MCF 10A (cell line): ENCODE measurements around the gene BCR. TPM values are rescaled to one million over a fixed set of nuclear protein-coding genes. Genes with fewer than 3 reads are reported as not detected.

Source experiments
- BruUV-seq: library from RNA; stranded (reverse); fragments of 400-500 nt; replicated peaks from 2 replicates; lab custom pipeline; 2021; lab: Mats Ljungman, UMichigan
- CTCF ChIA-PET: fragments of 300-600 bp; sonication (Branson Sonifier 250); formaldehyde crosslinking; extraction: SDS; loops from one replicate; lab custom pipeline; 2021; ENCODE audit warnings: antibody characterized with exemption, inconsistent platforms; lab: Yijun Ruan, JAX
- POLR2A ChIA-PET: fragments of 300-600, 350-650 bp; sonication (Branson Sonifier 250); formaldehyde crosslinking; extraction: SDS; loops from one replicate; lab custom pipeline; 2020; ENCODE audit warnings: antibody characterized with exemption, inconsistent platforms; lab: Yijun Ruan, JAX
- DNase-seq: peaks from one replicate; pipeline ENCODE4 v3.0.0-alpha.2; 2018; ENCODE audit not compliant: unreplicated experiment
- H3K27ac Mint-ChIP-seq: one replicate; pipeline ENCODE4 v1.8.0; 2022; ENCODE audit warnings: mild to moderate bottlenecking, low read depth, mixed read lengths; ENCODE audit not compliant: unreplicated experiment
- H3K27me3 Mint-ChIP-seq: one replicate; pipeline ENCODE4 v1.8.0; 2022; ENCODE audit warnings: mixed read lengths; ENCODE audit not compliant: insufficient read depth, unreplicated experiment
- H3K36me3 Mint-ChIP-seq: one replicate; pipeline ENCODE4 v1.8.0; 2022; ENCODE audit warnings: mild to moderate bottlenecking, moderate library complexity, mixed read lengths; ENCODE audit not compliant: insufficient read depth, unreplicated experiment
- H3K4me1 Mint-ChIP-seq: one replicate; pipeline ENCODE4 v1.8.0; 2022; ENCODE audit warnings: mixed read lengths; ENCODE audit not compliant: insufficient read depth, unreplicated experiment
- H3K4me3 Mint-ChIP-seq: one replicate; pipeline ENCODE4 v1.8.0; 2022; ENCODE audit warnings: mild to moderate bottlenecking, moderate library complexity, mixed read lengths; ENCODE audit not compliant: unreplicated experiment
- H3K9me3 Mint-ChIP-seq: one replicate; pipeline ENCODE4 v1.8.0; 2022; ENCODE audit warnings: mixed read lengths; ENCODE audit not compliant: unreplicated experiment
- intact Hi-C: fragments of 100-400 bp; cut with micrococcal nuclease; formaldehyde crosslinking; loops from 2 replicates; pipeline ENCODE4 v1.14.1; 2022
- total RNA-seq: library from RNA; stranded (reverse); gene quantifications from 2 replicates; pipeline ENCODE4 v1.2.3, GENCODE V29; 2022
- TF ChIP-seq, protein P1 (sequence below): fragments of 200-600 bp; IDR thresholded peaks from one replicate; pipeline ENCODE4 v1.8.0; 2022; ENCODE audit warnings: antibody characterized with exemption, mild to moderate bottlenecking; ENCODE audit not compliant: unreplicated experiment

BCR gene
- total RNA-seq, 1 experiment from 2014 or later = 77.9 TPM

DNA sequence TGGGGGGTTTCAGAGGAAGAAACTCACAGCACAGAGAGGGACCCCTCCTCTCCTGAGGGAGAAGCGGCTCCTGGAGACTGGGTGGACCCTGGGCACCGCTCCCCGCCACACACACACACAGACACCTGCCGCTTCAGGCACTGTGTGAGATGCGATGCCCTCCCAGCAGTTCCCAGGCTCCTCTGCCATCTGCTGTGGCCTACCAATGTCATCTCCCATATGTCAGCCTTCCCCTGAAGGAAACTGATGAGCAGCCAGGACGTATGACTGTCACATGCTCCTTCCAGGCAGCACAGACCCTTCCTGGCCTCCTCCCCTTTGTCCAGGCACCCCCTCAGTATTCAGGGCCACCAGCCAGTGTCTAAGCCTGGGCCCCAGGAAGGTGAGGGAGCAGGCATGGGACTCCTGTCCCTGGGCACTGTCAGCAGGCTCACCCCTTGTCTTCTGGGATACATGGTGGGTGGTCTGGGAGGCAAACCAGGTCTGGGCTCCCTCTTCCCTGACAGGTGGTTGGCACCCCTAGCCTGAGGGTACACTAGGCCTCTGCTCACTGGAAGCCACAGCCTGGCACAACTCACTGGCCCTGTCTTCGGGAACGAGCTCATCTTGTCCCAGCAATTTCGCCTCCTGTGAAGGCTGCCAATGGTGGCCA is 11.8 kb upstream of the BCR start:
- H3K36me3 Mint-ChIP-seq = no peaks in the 10 kb centered on the region
- TF ChIP-seq, protein P1, sequence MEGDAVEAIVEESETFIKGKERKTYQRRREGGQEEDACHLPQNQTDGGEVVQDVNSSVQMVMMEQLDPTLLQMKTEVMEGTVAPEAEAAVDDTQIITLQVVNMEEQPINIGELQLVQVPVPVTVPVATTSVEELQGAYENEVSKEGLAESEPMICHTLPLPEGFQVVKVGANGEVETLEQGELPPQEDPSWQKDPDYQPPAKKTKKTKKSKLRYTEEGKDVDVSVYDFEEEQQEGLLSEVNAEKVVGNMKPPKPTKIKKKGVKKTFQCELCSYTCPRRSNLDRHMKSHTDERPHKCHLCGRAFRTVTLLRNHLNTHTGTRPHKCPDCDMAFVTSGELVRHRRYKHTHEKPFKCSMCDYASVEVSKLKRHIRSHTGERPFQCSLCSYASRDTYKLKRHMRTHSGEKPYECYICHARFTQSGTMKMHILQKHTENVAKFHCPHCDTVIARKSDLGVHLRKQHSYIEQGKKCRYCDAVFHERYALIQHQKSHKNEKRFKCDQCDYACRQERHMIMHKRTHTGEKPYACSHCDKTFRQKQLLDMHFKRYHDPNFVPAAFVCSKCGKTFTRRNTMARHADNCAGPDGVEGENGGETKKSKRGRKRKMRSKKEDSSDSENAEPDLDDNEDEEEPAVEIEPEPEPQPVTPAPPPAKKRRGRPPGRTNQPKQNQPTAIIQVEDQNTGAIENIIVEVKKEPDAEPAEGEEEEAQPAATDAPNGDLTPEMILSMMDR = no peak
- no TSS peak for BruUV-seq
- no peaks in the 10 kb centered on the region for H3K4me1 Mint-ChIP-seq
- no peak overlapping the region for H3K27ac Mint-ChIP-seq
- intact Hi-C loops = no loop called here
- no peaks in the 10 kb centered on the region for H3K9me3 Mint-ChIP-seq
- H3K27me3 Mint-ChIP-seq = no peaks in the 10 kb centered on the region
- ChIA-PET POLR2A (no interaction called here), CTCF (interaction anchor here (0.6 to 1.3 kb wide), 2 partner anchors 123 to 219 kb away, joined by 3 to 4 read pairs; no protein-coding TSS in a partner anchor)
- DNase-seq = no peak
- no peak overlapping the region for H3K4me3 Mint-ChIP-seq

DNA sequence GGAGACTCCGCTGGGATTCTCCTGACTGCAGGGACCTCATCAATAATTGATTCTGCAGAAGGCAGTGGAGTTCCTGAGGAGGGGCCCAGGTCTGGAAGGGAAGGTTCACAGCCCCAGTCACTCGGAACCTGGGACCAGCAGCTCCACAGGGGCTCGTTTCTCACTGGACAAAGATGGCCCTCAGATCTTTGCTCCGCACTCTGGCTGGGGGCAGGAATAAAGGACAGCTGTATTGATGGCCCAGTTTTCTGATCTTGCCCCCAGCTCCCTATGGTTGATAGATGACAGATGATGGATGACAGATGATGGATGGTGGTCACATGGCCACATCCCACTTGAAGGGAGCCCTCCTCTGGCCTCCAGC is 11.3 kb upstream of the BCR start:
- H3K36me3 Mint-ChIP-seq = no peaks in the 10 kb centered on the region
- H3K27ac Mint-ChIP-seq = no peak overlapping the region
- DNase-seq = no peak
- H3K27me3 Mint-ChIP-seq = no peaks in the 10 kb centered on the region
- BruUV-seq = no TSS peak
- TF ChIP-seq, protein P1 = no peak
- POLR2A ChIA-PET = no interaction called here
- intact Hi-C loops = no loop called here
- H3K4me3 Mint-ChIP-seq = no peak overlapping the region
- H3K4me1 Mint-ChIP-seq = peaks cover 3% of the 10 kb centered on the region
- no peaks in the 10 kb centered on the region for H3K9me3 Mint-ChIP-seq
- CTCF ChIA-PET = interaction anchor here (1.5 kb wide), 1 partner anchor 10 kb away, joined by 7 read pairs; no protein-coding TSS in a partner anchor

DNA sequence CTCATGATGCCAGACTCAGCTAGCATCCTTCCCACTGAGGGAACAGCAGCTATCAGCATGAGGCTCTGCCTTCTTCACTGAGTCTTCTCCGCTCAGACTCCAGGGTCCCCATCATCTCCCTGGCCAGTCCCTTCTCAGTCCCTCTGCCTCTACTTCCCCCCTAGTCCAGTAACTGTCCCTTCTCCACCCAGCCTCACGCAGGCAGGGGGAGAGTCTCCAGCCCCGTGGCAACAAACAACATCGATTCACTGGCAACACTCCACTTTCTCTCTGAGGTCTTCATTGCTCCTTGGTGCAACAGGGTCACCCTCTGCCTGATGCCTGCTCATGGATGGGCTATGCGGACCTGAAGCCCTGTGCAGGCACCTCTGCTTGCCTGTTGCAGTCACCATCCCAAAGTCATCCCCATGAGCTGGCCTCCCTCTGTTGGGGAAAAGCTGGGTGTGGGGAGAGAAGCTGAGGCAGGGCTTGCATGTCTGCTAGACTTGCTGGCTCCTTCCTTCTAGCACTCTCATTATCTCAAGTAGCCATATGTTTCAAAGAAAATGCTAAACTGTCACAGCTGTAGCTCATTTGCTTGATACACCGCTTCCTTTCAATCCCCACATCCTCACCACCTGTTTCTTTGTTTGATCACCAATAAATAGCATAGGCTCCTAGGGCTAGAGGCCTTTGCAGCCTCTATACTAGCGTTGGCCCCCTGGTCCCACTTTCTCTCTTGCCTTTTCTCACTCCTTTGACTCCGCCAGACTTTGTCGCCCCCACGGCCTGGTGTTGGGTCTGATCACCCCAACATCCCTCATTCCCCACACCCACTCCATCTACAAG is 4.3 kb upstream of the BCR start:
- ChIA-PET CTCF (interaction anchor here (0.6 to 5.7 kb wide), 14 partner anchors 19 to 217 kb away, joined by 3 to 77 read pairs (median 4); no protein-coding TSS in a partner anchor), POLR2A (interaction anchor here (0.6 to 1.7 kb wide), 2 partner anchors 106 to 258 kb away, joined by 4 to 5 read pairs; no protein-coding TSS in a partner anchor)
- Mint-ChIP-seq H3K27me3 (no peaks in the 10 kb centered on the region), H3K36me3 (no peaks in the 10 kb centered on the region), H3K4me3 (no peak overlapping the region), H3K4me1 (peaks cover 21% of the 10 kb centered on the region), H3K27ac (no peak overlapping the region), H3K9me3 (peaks cover 10% of the 10 kb centered on the region)
- intact Hi-C loops = no loop called here
- TF ChIP-seq, protein P1 = no peak
- no TSS peak for BruUV-seq
- no peak for DNase-seq

DNA sequence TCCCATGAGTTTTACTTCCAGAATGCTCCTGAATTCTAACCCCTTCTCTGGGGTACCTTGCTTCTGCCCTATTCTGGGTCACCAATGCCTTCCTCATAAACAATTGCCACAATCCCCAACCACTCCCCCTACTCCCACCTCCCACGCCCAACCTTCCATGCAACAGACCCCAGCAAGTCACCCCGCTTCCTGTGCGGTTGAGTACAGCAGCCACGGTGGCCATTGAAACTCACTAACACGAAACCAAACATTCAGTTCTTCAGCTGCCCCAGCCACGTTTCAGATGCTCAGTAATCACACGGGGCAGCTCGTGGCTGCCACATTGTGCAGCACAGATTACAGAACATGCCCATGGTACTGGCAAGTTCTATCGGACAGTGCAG is 3.7 kb upstream of the BCR start:
- H3K27me3 Mint-ChIP-seq = no peaks in the 10 kb centered on the region
- no peak overlapping the region for H3K27ac Mint-ChIP-seq
- no peak for DNase-seq
- no peaks in the 10 kb centered on the region for H3K36me3 Mint-ChIP-seq
- TF ChIP-seq, protein P1 = no peak
- peaks cover 10% of the 10 kb centered on the region for H3K9me3 Mint-ChIP-seq
- intact Hi-C loops = no loop called here
- ChIA-PET CTCF (interaction anchor here (0.9 to 5.7 kb wide), 11 partner anchors 18 to 218 kb away, joined by 3 to 77 read pairs (median 6); no protein-coding TSS in a partner anchor), POLR2A (interaction anchor here (0.6 to 1.7 kb wide), 2 partner anchors 105 to 257 kb away, joined by 4 to 5 read pairs; no protein-coding TSS in a partner anchor)
- peaks cover 21% of the 10 kb centered on the region for H3K4me1 Mint-ChIP-seq
- BruUV-seq = no TSS peak
- H3K4me3 Mint-ChIP-seq = no peak overlapping the region
